ENCODE results near the gene WNK2. TPM values are rescaled to one million over a fixed set of nuclear protein-coding genes. Genes with fewer than 3 reads are reported as not detected.

WNK2 gene
- total RNA-seq, 2 donors from 2014 or later, result 2.6 to 3.8 TPM

- ATAC-seq (no peak), DNase-seq (ENCODE audit: low spot score in 2 of 2) (no peak)
- H3K36me3 Mint-ChIP-seq, result peaks cover 11 to 15% of the 10 kb centered on the region in 2 donors
- H3K27ac Mint-ChIP-seq, result no peak overlapping the region
- H3K9me3 Mint-ChIP-seq, result peaks cover 0 to 3% of the 10 kb centered on the region in 2 donors
These were observed 83.2 kb downstream of the WNK2 start for GRCh38 chr9:93267091-93267541.

GRCh38 chr9:93267681-93268505, 84.0 kb downstream of the WNK2 start:
- peaks cover 0 to 3% of the 10 kb centered on the region in 2 donors for H3K9me3 Mint-ChIP-seq
- ATAC-seq (no peak), DNase-seq (ENCODE audit: low spot score in 2 of 2) (no peak)
- no peak overlapping the region for H3K27ac Mint-ChIP-seq
- H3K36me3 Mint-ChIP-seq, result peaks cover 11 to 16% of the 10 kb centered on the region in 2 donors

GRCh38 chr9:93268551-93269314, 84.8 kb downstream of the WNK2 start:
- peak overlapping the region; percentile 21 to 81 for H3K27ac Mint-ChIP-seq
- DNase-seq (ENCODE audit: low spot score in 2 of 2), result peak in 1 of 2 donors; percentile 54

GRCh38 chr9:93270976-93271375, 87.0 kb downstream of the WNK2 start:
- ATAC-seq (no peak), DNase-seq (ENCODE audit: low spot score in 2 of 2) (no peak)
- H3K27ac Mint-ChIP-seq, result no peak overlapping the region
- H3K36me3 Mint-ChIP-seq, result peaks cover 11 to 16% of the 10 kb centered on the region in 2 donors
- H3K9me3 Mint-ChIP-seq, result peaks cover 0 to 3% of the 10 kb centered on the region in 2 donors

More at GRCh38 chr9:93268551-93269314, 84.8 kb downstream of the WNK2 start:
- peaks cover 11 to 16% of the 10 kb centered on the region in 2 donors for H3K36me3 Mint-ChIP-seq
- peak; percentile 56 to 71 for ATAC-seq
- H3K9me3 Mint-ChIP-seq, result peaks cover 0 to 3% of the 10 kb centered on the region in 2 donors

- Mint-ChIP-seq H3K9me3 (no peaks in the 10 kb centered on the region), H3K27ac (no peak overlapping the region), H3K36me3 (peaks cover 2 to 4% of the 10 kb centered on the region in 2 donors)
- ATAC-seq (no peak), DNase-seq (ENCODE audit: low spot score in 2 of 2) (no peak)
These were observed 93.0 kb downstream of the WNK2 start for GRCh38 chr9:93276973-93277372.

GRCh38 chr9:93278144-93278543, 94.2 kb downstream of the WNK2 start:
- Mint-ChIP-seq H3K9me3 (no peaks in the 10 kb centered on the region), H3K27ac (no peak overlapping the region), H3K36me3 (peaks cover 0 to 7% of the 10 kb centered on the region in 2 donors)
- ATAC-seq, result no peak
- DNase-seq (ENCODE audit: low spot score in 2 of 2), result no peak

- no peaks in the 10 kb centered on the region for H3K9me3 Mint-ChIP-seq
- peaks cover 0 to 7% of the 10 kb centered on the region in 2 donors for H3K36me3 Mint-ChIP-seq
- DNase-seq (ENCODE audit: low spot score in 2 of 2) (no peak), ATAC-seq (no peak)
- H3K27ac Mint-ChIP-seq, result no peak overlapping the region
These were observed 96.8 kb downstream of the WNK2 start for GRCh38 chr9:93280661-93281259.

- Mint-ChIP-seq H3K27ac (no peak overlapping the region), H3K9me3 (no peaks in the 10 kb centered on the region), H3K36me3 (peaks cover 0 to 7% of the 10 kb centered on the region in 2 donors)
- ATAC-seq (no peak), DNase-seq (ENCODE audit: low spot score in 2 of 2) (no peak)
These were observed 102.6 kb downstream of the WNK2 start for GRCh38 chr9:93286252-93287188.

- no peaks in the 10 kb centered on the region for H3K9me3 Mint-ChIP-seq
- H3K36me3 Mint-ChIP-seq, result peaks cover 0 to under 1% of the 10 kb centered on the region in 2 donors
- no peak overlapping the region for H3K27ac Mint-ChIP-seq
- ATAC-seq (no peak), DNase-seq (ENCODE audit: low spot score in 2 of 2) (no peak)
These were observed 103.2 kb downstream of the WNK2 start for GRCh38 chr9:93287189-93287552.

GRCh38 chr9:93287593-93287992, 103.7 kb downstream of the WNK2 start:
- Mint-ChIP-seq H3K9me3 (no peaks in the 10 kb centered on the region), H3K36me3 (no peaks in the 10 kb centered on the region), H3K27ac (no peak overlapping the region)
- DNase-seq (ENCODE audit: low spot score in 2 of 2) (no peak), ATAC-seq (no peak)

- no peak for ATAC-seq
- H3K9me3 Mint-ChIP-seq, result no peaks in the 10 kb centered on the region
These were observed 104.4 kb downstream of the WNK2 start for GRCh38 chr9:93288341-93288740.

GRCh38 chr9:93288891-93289883, 105.2 kb downstream of the WNK2 start:
- Mint-ChIP-seq H3K27ac (no peak overlapping the region), H3K9me3 (no peaks in the 10 kb centered on the region), H3K36me3 (no peaks in the 10 kb centered on the region)
- ATAC-seq, result no peak
- DNase-seq (ENCODE audit: low spot score in 2 of 2), result peak in 1 of 2 donors; percentile 37

More at GRCh38 chr9:93288341-93288740, 104.4 kb downstream of the WNK2 start:
- no peaks in the 10 kb centered on the region for H3K36me3 Mint-ChIP-seq
- H3K27ac Mint-ChIP-seq, result peak overlapping the region in 1 of 2 donors; percentile 30
- no peak for DNase-seq (ENCODE audit: low spot score in 2 of 2)

GRCh38 chr9:93290495-93291434, 106.8 kb downstream of the WNK2 start:
- H3K27ac Mint-ChIP-seq, result peak overlapping the region in 1 of 2 donors; percentile 39
- DNase-seq (ENCODE audit: low spot score in 2 of 2) (no peak), ATAC-seq (no peak)

More at GRCh38 chr9:93290495-93291434, 106.8 kb downstream of the WNK2 start:
- no peaks in the 10 kb centered on the region for H3K9me3 Mint-ChIP-seq
- H3K36me3 Mint-ChIP-seq, result no peaks in the 10 kb centered on the region
